A549 (cell line): ENCODE results near the gene TBXA2R. TPM values are rescaled to one million over a fixed set of nuclear protein-coding genes. Genes with fewer than 3 reads are reported as not detected.
A peak's percentile ranks its signal among the peaks of the same experiment; 100 is the strongest.

ENCODE experiments used
- ATAC-seq, 2 experiments: fragments of 200-7000 bp in 1 of 2; fragments of >200 bp in 1 of 2; cut with Nextera tagmentation in 1 of 2; cut with Tn5 transposase in 1 of 2; 3 replicates each; pipeline versions ENCODE4 v1.8.0 to v1.9.1; 2018 to 2020; ENCODE audit warnings: mild to moderate bottlenecking in 1 of 2, moderate library complexity in 1 of 2
- CTCF ChIA-PET: fragments of 300-600 bp; sonication (Branson Sonifier 250); formaldehyde crosslinking; extraction: SDS; loops from one replicate; lab custom pipeline; 2021; ENCODE audit warnings: antibody characterized with exemption, inconsistent platforms; lab: Yijun Ruan, JAX
- POLR2A ChIA-PET: fragments of 350-600 bp; formaldehyde crosslinking; extraction: SDS; loops from one replicate; lab custom pipeline; 2021; ENCODE audit warnings: antibody characterized with exemption, inconsistent platforms; lab: Yijun Ruan, JAX
- DNase-seq, 2 experiments: peaks; one replicate each; pipeline versions ENCODE4 v3.0.0 to v3.0.0-alpha.2; 2011 to 2016; ENCODE audit warnings: low read depth in 1 of 2, low spot score in 1 of 2
- FAIRE-seq: peaks from 2 replicates; lab custom pipeline; 2011; peaks lifted over from hg19 to GRCh38; lab: Jason Lieb, UNC
- H3K27ac ChIP-seq, 2 experiments: fragments of >200 bp; sonication (Bioruptor Twin); formaldehyde crosslinking; 3 replicates each; pipeline ENCODE4 v1.5.1; 2016 to 2017
- H3K4me1 ChIP-seq: fragments of >200 bp; sonication (Bioruptor Twin); formaldehyde crosslinking; 3 replicates; pipeline ENCODE4 v1.6.1; 2016
- H3K4me2 ChIP-seq: fragments of >200 bp; sonication (Bioruptor Twin); formaldehyde crosslinking; 3 replicates; pipeline ENCODE4 v1.6.1; 2016
- H3K4me3 ChIP-seq: fragments of >200 bp; sonication (Bioruptor Twin); formaldehyde crosslinking; 3 replicates; pipeline ENCODE4 v1.5.1; 2016
- H3K9me3 ChIP-seq: fragments of >200 bp; sonication (Bioruptor Twin); formaldehyde crosslinking; 3 replicates; pipeline ENCODE4 v1.6.1; 2016
- CBX2 ChIP-seq: fragments of 200-600 bp; sonication (generic); IDR thresholded peaks from 2 replicates; pipeline ENCODE4 v1.6.1; 2016; ENCODE audit warnings: low read depth, mild to moderate bottlenecking, borderline replicate concordance
- CEBPB ChIP-seq, 2 experiments: fragments of >200 bp in 1 of 2; sonication (Bioruptor Twin) in 1 of 2; formaldehyde crosslinking in 1 of 2; IDR thresholded peaks; 2 replicates each; pipeline ENCODE4 v1.6.1; 2012 to 2016
- CHD4 ChIP-seq: fragments of 200-600 bp; sonication (generic); IDR thresholded peaks from 2 replicates; pipeline ENCODE4 v1.6.1; 2016; ENCODE audit warnings: antibody characterized with exemption, mild to moderate bottlenecking, borderline replicate concordance
- EHMT2 ChIP-seq: fragments of 200-600 bp; sonication (generic); IDR thresholded peaks from 2 replicates; pipeline ENCODE4 v1.6.1; 2016; ENCODE audit warnings: antibody characterized with exemption, low read depth, mild to moderate bottlenecking, moderate library complexity
- FOSL2 ChIP-seq, 2 experiments: fragments of 450-650 bp in 1 of 2; fragments of >200 bp in 1 of 2; sonication (Bioruptor Twin) in 1 of 2; formaldehyde crosslinking; IDR thresholded peaks; 2 replicates each; pipeline versions ENCODE4 v1.5.0 to v1.6.1; 2016 to 2020; ENCODE audit warnings: mild to moderate bottlenecking in 1 of 2, moderate library complexity in 1 of 2
- FOXS1 ChIP-seq: fragments of 250-450 bp; sonication (Bioruptor Pico); IDR thresholded peaks from 2 replicates; pipeline ENCODE4 v1.5.0; 2020; ENCODE audit warnings: mild to moderate bottlenecking, moderate library complexity
- HOXB13 ChIP-seq: fragments of 250-450 bp; sonication (Bioruptor Pico); IDR thresholded peaks from 2 replicates; pipeline ENCODE4 v1.5.0; 2020; ENCODE audit warnings: low read depth, mild to moderate bottlenecking, moderate library complexity
- HOXB5 ChIP-seq: fragments of 250-450 bp; sonication (Bioruptor Pico); IDR thresholded peaks from 2 replicates; pipeline ENCODE4 v1.5.0; 2020; ENCODE audit warnings: mild to moderate bottlenecking, moderate library complexity
- JUN ChIP-seq, 2 experiments: fragments of >200 bp; sonication (Bioruptor Twin); formaldehyde crosslinking; IDR thresholded peaks; 2 replicates in 1 of 2; 3 replicates in 1 of 2; pipeline ENCODE4 v1.6.1; 2016 to 2017
- JUNB ChIP-seq: fragments of >200 bp; sonication (Bioruptor Twin); formaldehyde crosslinking; IDR thresholded peaks from 2 replicates; pipeline ENCODE4 v1.6.1; 2016
- KDM5A ChIP-seq: fragments of 200-600 bp; sonication (generic); IDR thresholded peaks from 2 replicates; pipeline ENCODE4 v1.6.1; 2016; ENCODE audit warnings: antibody characterized with exemption, mild to moderate bottlenecking
- MAZ ChIP-seq: fragments of 150-350 bp; IDR thresholded peaks from 2 replicates; pipeline ENCODE4 v1.6.1; 2014; ENCODE audit warnings: antibody characterized with exemption, low read depth, low read length, borderline replicate concordance
- MYC ChIP-seq: IDR thresholded peaks from 2 replicates; pipeline ENCODE4 v1.6.1; 2012; ENCODE audit warnings: mild to moderate bottlenecking, inconsistent platforms, low read length, improper control_type of control experiment, borderline replicate concordance
- NR3C1 ChIP-seq: fragments of >200 bp; sonication (Bioruptor Twin); formaldehyde crosslinking; IDR thresholded peaks from 3 replicates; pipeline ENCODE4 v1.6.1; 2017
- PHF8 ChIP-seq: fragments of 200-600 bp; sonication (generic); IDR thresholded peaks from 2 replicates; pipeline ENCODE4 v1.6.1; 2016; ENCODE audit warnings: low read depth, mild to moderate bottlenecking, antibody characterized with exemption, moderate library complexity, borderline replicate concordance
- RCOR1 ChIP-seq: fragments of 150-350 bp; IDR thresholded peaks from 2 replicates; pipeline ENCODE4 v1.6.1; 2014; ENCODE audit warnings: antibody characterized with exemption, low read length, low read depth
- SREBF2 ChIP-seq: fragments of 450-650 bp; IDR thresholded peaks from 2 replicates; pipeline ENCODE4 v1.6.1; 2014; ENCODE audit warnings: mild to moderate bottlenecking, moderate library complexity
- TFCP2L1 ChIP-seq: fragments of 250-450 bp; sonication (Bioruptor Pico); IDR thresholded peaks from 2 replicates; pipeline ENCODE4 v1.5.0; 2021; ENCODE audit warnings: mild to moderate bottlenecking
- TP53 ChIP-seq: fragments of 250-450 bp; sonication (Bioruptor Pico); IDR thresholded peaks from 2 replicates; pipeline ENCODE4 v1.5.0; 2021; ENCODE audit warnings: mild to moderate bottlenecking, moderate library complexity
- ZC3H11A ChIP-seq: fragments of 450-650 bp; IDR thresholded peaks from 2 replicates; pipeline ENCODE4 v1.6.1; 2014; ENCODE audit warnings: antibody characterized with exemption, mild to moderate bottlenecking
- ZSCAN20 ChIP-seq: fragments of 250-450 bp; sonication (Bioruptor Pico); IDR thresholded peaks from 2 replicates; pipeline ENCODE4 v1.8.0; 2022; ENCODE audit warnings: mild to moderate bottlenecking, moderate library complexity
- WGBS: methylation state at CpG from one replicate; pipeline ENCODE4 v1.1.6; 2017; ENCODE audit errors: missing lambda C conversion rate; 5-methylcytosine and 5-hydroxymethylcytosine counted together
- polyA minus RNA-seq: library from RNA; depleted of rRNA, polyadenylated mRNA; stranded (reverse); fragments of >200 nt; gene quantifications from 2 replicates; pipeline ENCODE4 v1.2.3, GENCODE V29; 2011; rRNA and poly(A)+ RNA removed
- polyA plus RNA-seq, 4 experiments: library from polyadenylated mRNA; depleted of rRNA in 3 of 4; stranded (reverse); fragments of >200 nt; fragmentation: RNase III in 1 of 4; extraction: RNeasy Plus Mini Kit Qiagen cat#74134 plus additional on column Dnase treatment in 1 of 4; gene quantifications; 2 replicates in 3 of 4; 3 replicates in 1 of 4; pipeline ENCODE4 v1.2.3, GENCODE V29; 2011 to 2017
- TF ChIP-seq, protein P1 (sequence below): IDR thresholded peaks from 2 replicates; pipeline ENCODE4 v1.6.1; 2012
- TF ChIP-seq, protein P2 (sequence below): fragments of 150-350 bp; IDR thresholded peaks from 2 replicates; pipeline ENCODE4 v1.6.1; 2014; ENCODE audit warnings: low read depth, mild to moderate bottlenecking, low read length
- TF ChIP-seq, protein P3 (sequence below): fragments of >200 bp; sonication (Bioruptor Twin); formaldehyde crosslinking; IDR thresholded peaks from 2 replicates; pipeline ENCODE4 v1.6.1; 2016
- TF ChIP-seq, protein P4 (sequence below): fragments of >200 bp; sonication (Bioruptor Twin); formaldehyde crosslinking; IDR thresholded peaks from 3 replicates; pipeline ENCODE4 v1.6.1; 2016
- TF ChIP-seq, protein P5 (sequence below): IDR thresholded peaks from 2 replicates; pipeline ENCODE4 v1.6.1; 2012

The TBXA2R gene
- 0.13 and 0.26 TPM in 2 replicates for polyA plus RNA-seq (2011; rRNA removed)
- polyA plus RNA-seq (2012; cell fraction: cytosol; rRNA removed) = 0.59 and 1.00 TPM in 2 replicates
- polyA plus RNA-seq (2012; cell fraction: nucleus; rRNA removed) = 0.91 and 1.0 TPM in 2 replicates
- 0.49 to 0.62 TPM (median 0.49 TPM) in 3 replicates for polyA plus RNA-seq (2017; fragmentation: RNase III; extraction: RNeasy Plus Mini Kit Qiagen cat#74134 plus additional on column Dnase treatment)
- 0.10 and 0.12 TPM in 2 replicates for polyA minus RNA-seq

DNA sequence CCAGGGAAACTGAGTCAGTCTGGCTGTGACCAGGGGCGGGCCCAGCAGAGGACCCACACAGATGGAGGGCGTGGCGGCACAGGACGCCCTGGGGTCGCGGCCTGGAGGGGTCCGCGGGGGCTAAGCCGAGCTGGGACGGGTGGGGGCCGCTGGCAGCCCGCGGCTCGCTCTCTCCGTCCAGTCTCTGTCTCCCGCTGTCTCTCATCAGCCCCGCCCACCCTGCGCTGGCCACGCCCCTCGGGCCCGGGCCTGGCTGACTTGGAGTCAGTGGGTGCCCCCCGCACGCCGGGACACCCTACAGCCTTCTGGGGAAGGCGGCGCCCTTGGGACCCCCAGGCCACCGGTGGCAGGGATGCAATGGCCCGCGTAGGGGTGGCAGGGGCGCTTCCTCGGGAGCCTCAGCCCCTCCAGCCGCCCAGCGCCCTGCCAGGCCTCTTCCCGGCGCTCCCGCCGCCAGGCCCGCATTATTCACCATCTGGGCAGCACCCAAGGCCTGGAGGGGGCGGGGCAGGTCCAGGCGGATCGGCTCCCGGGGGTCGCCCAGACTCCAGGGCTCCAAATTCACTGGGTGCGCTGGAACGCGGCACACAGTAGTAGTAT is at the start of gene TBXA2R:
TBXA2R (minus strand) TSS at position 186 of the 600 bp plus-strand sequence. CDS start 6,241 bp downstream, outside the sequence.
- DNase-seq (peak; percentile 51 to 70), FAIRE-seq (no peak), ATAC-seq (peak; percentile 77 to 89)
- Histone ChIP-seq H3K4me1 (peaks cover 19% of the 10 kb centered on the region), H3K27ac (peak within 1 kb of the TSS; percentile 72 to 91), H3K4me3 (peak within 1 kb of the TSS; percentile 40), H3K4me2 (peak within 1 kb of the TSS; percentile 84), H3K9me3 (no peaks in the 10 kb centered on the region)
- no peak for TF ChIP-seq JUN (IDR thresholded peaks at IDR 0.05)
- TF ChIP-seq, protein P1, sequence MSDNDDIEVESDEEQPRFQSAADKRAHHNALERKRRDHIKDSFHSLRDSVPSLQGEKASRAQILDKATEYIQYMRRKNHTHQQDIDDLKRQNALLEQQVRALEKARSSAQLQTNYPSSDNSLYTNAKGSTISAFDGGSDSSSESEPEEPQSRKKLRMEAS = peak; percentile 29; the same call in 1 of the 2 replicates
- CTCF ChIA-PET = no interaction called here
- 0% methylated on average over 4 of the region's 46 CpGs for WGBS
- POLR2A ChIA-PET = no interaction called here

DNA sequence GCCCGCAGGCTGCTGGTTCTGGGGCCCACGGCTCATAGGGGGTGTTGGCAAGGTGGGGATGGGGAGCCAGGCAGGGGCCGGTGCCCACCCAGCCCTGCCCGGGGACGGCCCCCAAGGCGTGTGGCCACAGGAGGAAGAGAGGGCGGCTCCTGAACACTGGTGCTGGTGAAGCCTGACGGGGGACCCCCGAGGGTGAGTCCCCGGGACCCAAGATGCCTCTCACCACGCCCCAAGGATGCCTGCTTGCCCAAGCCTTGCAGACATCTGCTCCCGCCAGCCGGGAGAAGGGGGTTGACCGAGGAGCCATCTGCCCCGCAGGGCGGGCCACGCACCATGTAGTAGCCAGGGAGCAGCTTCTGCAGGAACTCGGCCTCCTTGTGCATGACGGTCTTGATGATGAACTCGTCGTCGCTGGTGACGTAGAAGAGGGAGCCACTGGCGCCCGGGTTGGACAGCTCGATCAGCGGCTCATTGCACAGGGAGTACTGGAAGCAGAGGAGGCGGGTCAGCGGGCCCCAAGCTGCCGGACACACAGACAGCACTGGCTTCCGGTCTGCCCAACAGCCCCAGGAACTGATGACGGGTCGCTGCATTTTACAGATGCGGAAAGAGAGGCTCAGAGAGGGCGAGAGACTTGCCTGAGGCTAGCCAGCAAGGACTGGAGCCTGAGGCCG is 49.5 kb upstream of the TBXA2R start:
- no peak for TF ChIP-seq NR3C1
- no peak for TF ChIP-seq HOXB5
- TF ChIP-seq RCOR1 = no peak
- no peak for TF ChIP-seq EHMT2
- TF ChIP-seq FOSL2 (IDR thresholded peaks at IDR 0.05) = no peak
- no peak for TF ChIP-seq FOSL2 (CRISPR knock-in tag; IDR thresholded peaks at IDR 0.05)
- TF ChIP-seq, protein P2, sequence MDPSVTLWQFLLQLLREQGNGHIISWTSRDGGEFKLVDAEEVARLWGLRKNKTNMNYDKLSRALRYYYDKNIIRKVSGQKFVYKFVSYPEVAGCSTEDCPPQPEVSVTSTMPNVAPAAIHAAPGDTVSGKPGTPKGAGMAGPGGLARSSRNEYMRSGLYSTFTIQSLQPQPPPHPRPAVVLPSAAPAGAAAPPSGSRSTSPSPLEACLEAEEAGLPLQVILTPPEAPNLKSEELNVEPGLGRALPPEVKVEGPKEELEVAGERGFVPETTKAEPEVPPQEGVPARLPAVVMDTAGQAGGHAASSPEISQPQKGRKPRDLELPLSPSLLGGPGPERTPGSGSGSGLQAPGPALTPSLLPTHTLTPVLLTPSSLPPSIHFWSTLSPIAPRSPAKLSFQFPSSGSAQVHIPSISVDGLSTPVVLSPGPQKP = no peak
- no peak for TF ChIP-seq KDM5A
- TF ChIP-seq, protein P3, sequence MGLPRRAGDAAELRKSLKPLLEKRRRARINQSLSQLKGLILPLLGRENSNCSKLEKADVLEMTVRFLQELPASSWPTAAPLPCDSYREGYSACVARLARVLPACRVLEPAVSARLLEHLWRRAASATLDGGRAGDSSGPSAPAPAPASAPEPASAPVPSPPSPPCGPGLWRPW = no peak
- TF ChIP-seq TP53 (CRISPR knock-in tag) = no peak
- no peak for TF ChIP-seq CBX2
- TF ChIP-seq, all 56 proteins: peak for 0
- H3K27ac ChIP-seq = no peak overlapping the region
- FAIRE-seq (no peak), ATAC-seq (no peak), DNase-seq (no peak)
- no peak overlapping the region for H3K4me3 ChIP-seq
- WGBS = 93% methylated on average over 17 of the region's 36 CpGs
- CTCF ChIA-PET = interaction anchor here (1.1 to 2.5 kb wide), 2 partner anchors 10 to 29 kb away, joined by 3 to 9 read pairs; no protein-coding TSS in a partner anchor
- H3K4me1 ChIP-seq = no peaks in the 10 kb centered on the region
- POLR2A ChIA-PET = no interaction called here
- H3K4me2 ChIP-seq = no peak overlapping the region
- H3K9me3 ChIP-seq = no peaks in the 10 kb centered on the region

DNA sequence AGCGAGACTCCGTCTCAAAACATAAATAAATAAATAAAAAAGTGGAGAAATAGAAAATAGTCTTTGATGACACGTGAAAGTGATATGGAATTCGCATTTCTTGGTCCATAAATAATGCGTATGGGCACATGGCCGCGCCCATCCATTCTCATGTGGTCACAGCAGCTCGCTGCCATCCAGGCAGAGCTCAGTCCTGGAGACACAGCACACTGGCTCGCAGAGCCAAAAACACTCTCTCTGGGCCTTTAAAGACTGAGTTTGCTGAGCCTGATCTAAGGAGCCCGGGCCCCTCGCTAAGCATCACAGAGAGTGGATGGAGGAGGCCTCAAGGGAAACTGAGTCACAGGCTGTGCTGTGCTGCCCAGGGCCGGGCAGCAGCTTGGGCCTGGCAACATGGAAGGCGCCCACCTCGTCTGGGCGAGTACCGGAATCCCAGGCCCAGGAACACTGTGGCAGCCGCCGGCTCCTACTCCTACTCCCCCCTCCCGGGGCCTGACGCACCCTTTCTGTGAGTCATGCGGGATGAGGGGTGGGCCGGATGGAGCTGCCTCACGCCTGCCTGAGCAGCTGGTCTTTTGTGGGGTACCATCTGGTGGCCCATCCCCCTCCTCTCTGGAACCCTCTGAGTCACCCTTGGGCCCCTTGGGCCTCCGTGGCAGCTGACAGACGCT is 48.9 kb upstream of the TBXA2R start:
- no peak overlapping the region for H3K27ac ChIP-seq
- FAIRE-seq (no peak), DNase-seq (no peak), ATAC-seq (no peak)
- WGBS = 95% methylated on average over 11 of the region's 25 CpGs
- H3K9me3 ChIP-seq = no peaks in the 10 kb centered on the region
- H3K4me2 ChIP-seq = no peak overlapping the region
- H3K4me1 ChIP-seq = no peaks in the 10 kb centered on the region
- CTCF ChIA-PET = interaction anchor here (0.6 to 2.5 kb wide), 4 partner anchors 11 to 548 kb away, joined by 3 to 9 read pairs (median 4); no protein-coding TSS in a partner anchor
- H3K4me3 ChIP-seq = no peak overlapping the region
- POLR2A ChIA-PET = no interaction called here
- TF ChIP-seq CHD4 = no peak
- no peak for TF ChIP-seq CBX2
- no peak for TF ChIP-seq ZC3H11A
- TF ChIP-seq ZSCAN20 (CRISPR knock-in tag) = no peak
- TF ChIP-seq MYC = no peak
- TF ChIP-seq, protein P4, sequence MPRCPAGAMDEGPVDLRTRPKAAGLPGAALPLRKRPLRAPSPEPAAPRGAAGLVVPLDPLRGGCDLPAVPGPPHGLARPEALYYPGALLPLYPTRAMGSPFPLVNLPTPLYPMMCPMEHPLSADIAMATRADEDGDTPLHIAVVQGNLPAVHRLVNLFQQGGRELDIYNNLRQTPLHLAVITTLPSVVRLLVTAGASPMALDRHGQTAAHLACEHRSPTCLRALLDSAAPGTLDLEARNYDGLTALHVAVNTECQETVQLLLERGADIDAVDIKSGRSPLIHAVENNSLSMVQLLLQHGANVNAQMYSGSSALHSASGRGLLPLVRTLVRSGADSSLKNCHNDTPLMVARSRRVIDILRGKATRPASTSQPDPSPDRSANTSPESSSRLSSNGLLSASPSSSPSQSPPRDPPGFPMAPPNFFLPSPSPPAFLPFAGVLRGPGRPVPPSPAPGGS = no peak
- TF ChIP-seq HOXB5 = no peak
- no peak for TF ChIP-seq CEBPB (IDR thresholded peaks at IDR 0.05)
- TF ChIP-seq SREBF2 = no peak
- no peak for TF ChIP-seq EHMT2
- TF ChIP-seq, protein P3 = no peak
- no peak for TF ChIP-seq JUNB
- no peak for TF ChIP-seq MAZ
- no peak for TF ChIP-seq RCOR1
- TF ChIP-seq HOXB13 (CRISPR knock-in tag) = no peak
- no peak for TF ChIP-seq PHF8
- no peak for TF ChIP-seq TFCP2L1 (CRISPR knock-in tag)
- no peak for TF ChIP-seq FOXS1 (CRISPR knock-in tag)
- TF ChIP-seq, protein P5, sequence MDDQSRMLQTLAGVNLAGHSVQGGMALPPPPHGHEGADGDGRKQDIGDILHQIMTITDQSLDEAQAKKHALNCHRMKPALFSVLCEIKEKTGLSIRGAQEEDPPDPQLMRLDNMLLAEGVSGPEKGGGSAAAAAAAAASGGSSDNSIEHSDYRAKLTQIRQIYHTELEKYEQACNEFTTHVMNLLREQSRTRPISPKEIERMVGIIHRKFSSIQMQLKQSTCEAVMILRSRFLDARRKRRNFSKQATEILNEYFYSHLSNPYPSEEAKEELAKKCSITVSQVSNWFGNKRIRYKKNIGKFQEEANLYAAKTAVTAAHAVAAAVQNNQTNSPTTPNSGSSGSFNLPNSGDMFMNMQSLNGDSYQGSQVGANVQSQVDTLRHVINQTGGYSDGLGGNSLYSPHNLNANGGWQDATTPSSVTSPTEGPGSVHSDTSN = no peak
